ENCODE data around the gene LAMA1. TPM values are rescaled to one million over a fixed set of nuclear protein-coding genes. Genes with fewer than 3 reads are reported as not detected.
"Not testable (repeated sequence)": the region's sequence is repeated elsewhere in the genome, so short reads cannot be mapped to it uniquely, and the experiment has no call there.

Gene LAMA1
- total RNA-seq, 2 experiments from 2014 or later: not detected

DNA sequence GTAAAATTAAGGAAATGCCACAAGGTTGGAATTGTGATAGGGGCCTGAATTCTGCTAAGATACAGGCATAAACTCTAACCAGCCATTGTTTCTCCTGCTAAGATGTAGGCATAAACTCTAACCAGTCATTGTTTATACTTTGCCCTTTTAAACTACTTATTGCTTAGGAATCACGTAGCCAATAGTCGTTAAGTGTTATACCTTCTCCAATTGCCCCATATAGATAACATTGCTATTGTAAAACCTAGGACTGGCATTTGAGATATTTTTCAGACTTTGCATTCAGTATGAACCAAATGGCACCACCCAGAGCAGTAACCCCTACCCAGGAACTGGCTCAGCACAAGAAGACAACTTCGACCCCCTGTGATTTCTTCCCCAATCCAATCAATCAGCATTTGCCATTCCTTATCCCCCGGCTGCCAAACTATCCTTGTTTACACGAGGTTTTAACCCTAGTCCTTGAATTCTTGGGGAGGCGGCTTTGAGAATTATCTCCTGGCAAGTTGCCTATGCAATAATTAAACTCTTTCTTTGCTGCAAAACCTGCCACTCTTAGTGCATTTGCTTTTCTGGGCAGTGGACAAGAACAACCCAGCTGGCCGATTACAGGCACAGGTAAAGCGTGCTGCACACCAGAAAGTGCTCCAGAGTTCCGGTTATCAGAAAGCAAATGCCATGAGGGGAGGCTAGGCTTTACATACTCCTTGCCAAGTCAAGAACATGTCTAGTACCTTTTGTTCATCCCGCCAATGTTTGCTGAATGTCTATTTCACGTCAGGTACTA is 167.6 kb downstream of the LAMA1 start:
- no peaks in the 10 kb centered on the region for H3K27me3 Mint-ChIP-seq (ENCODE audit: low read depth)
- no peak overlapping the region for H3K4me3 Mint-ChIP-seq
- no peaks in the 10 kb centered on the region for H3K36me3 Mint-ChIP-seq (ENCODE audit: low read depth)
- no peaks in the 10 kb centered on the region for H3K4me1 Mint-ChIP-seq (ENCODE audit: low read depth)
- ATAC-seq: no peak
- H3K9me3 Mint-ChIP-seq (ENCODE audit: insufficient read depth): peaks cover 7% of the 10 kb centered on the region
- H3K27ac Mint-ChIP-seq: no peak overlapping the region
- no peak for DNase-seq
- ChIA-PET CTCF (no interaction called here), POLR2A (no interaction called here)

DNA sequence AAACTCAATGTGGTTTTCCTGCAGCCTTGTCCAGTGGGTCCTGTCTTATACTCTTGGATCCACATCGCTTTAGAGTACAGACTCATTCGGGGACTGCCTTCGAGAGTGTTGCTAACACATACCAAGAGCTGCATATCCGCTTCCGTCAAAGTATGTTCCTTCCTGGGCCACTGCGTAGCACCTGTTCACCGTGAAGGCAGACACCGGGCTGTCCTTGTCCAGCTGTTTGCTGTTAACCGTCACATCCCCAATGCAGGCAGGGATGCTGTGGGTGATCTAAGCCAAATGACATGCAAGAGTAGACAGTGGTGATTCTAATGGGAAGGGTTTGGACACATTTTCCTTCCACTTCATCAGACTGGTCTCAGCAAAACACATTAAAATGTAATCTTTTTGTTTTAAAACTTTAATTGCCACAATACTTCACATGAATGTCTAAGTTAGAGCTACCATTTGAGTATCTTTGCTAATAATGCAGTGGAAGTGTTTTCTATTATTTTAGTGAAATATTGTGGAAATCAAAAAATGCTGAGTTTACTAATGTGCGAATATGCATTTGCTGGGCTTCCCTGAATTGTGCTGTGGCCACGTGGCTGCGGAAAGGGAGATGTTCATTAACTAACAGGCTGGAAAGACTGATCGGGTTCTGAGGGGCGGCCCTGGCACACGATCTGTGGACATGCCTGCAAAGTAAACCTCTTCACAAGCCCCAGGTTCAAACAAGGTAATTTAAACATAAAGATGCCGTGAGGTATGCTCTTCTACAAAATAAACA is 169.1 kb downstream of the LAMA1 start:
- H3K27me3 Mint-ChIP-seq (ENCODE audit: low read depth): no peaks in the 10 kb centered on the region
- DNase-seq (no peak), ATAC-seq (no peak)
- no peaks in the 10 kb centered on the region for H3K36me3 Mint-ChIP-seq (ENCODE audit: low read depth)
- CTCF ChIA-PET: no interaction called here
- no peak overlapping the region for H3K4me3 Mint-ChIP-seq
- H3K4me1 Mint-ChIP-seq (ENCODE audit: low read depth): no peaks in the 10 kb centered on the region
- POLR2A ChIA-PET: no interaction called here
- peaks cover 7% of the 10 kb centered on the region for H3K9me3 Mint-ChIP-seq (ENCODE audit: insufficient read depth)
- H3K27ac Mint-ChIP-seq: no peak overlapping the region

DNA sequence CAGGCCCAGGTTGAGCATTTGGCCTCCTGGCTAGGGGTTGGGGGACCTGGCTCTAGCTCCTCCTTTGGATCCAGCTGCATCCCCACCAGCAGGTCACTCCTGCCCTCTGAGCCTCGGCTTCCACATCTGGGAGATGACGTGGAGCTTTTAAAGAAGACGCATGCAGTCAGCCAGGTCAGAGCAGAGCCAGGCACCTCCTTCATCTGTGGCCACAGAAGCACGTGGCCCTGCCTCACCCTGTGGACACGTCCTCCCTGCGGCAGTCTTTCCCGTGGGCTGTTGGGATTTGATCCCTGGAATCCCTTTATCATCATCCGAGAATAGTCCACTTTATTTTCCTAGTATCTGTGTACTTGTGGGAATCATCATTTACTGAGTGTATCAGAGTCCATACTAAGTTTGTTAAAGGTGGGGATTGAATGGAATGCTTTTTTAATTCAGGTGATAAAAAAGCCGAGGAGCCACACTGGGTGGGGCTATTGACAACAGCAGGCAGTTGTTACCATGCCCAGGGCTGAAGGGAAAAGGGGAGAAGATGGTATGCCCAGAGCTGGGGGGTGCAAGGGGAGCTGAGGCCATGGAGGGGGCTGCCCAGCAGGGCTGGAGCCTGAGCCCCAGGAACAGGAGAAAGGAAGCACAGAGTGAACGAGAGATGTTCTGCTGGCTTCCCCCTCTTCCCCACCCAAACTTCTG is 170.1 kb downstream of the LAMA1 start:
- DNase-seq (no peak), ATAC-seq (no peak)
- POLR2A ChIA-PET: no interaction called here
- H3K27me3 Mint-ChIP-seq (ENCODE audit: low read depth): no peaks in the 10 kb centered on the region
- CTCF ChIA-PET: no interaction called here
- H3K27ac Mint-ChIP-seq: no peak overlapping the region
- H3K4me1 Mint-ChIP-seq (ENCODE audit: low read depth): no peaks in the 10 kb centered on the region
- H3K9me3 Mint-ChIP-seq (ENCODE audit: insufficient read depth): peaks cover 7% of the 10 kb centered on the region
- no peak overlapping the region for H3K4me3 Mint-ChIP-seq
- H3K36me3 Mint-ChIP-seq (ENCODE audit: low read depth): no peaks in the 10 kb centered on the region

DNA sequence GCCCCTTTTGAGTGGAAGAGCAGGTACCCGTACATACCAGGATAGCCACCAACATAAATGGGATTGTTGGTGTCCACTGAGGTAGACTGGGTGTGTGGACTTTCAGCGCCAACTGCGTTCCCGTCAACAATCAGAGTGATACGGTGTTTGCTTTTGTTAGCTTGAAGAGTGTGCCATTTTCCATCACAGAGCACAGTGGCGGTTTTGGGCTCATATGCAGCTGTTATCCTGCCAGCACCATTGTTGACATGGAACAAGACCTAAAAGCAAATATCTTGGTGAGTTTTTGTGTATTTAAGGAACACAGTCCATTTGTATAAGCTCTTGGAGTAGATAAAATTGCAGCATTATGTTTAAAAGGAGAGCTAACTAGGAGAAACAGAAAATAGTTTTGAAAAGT is 174.5 kb downstream of the LAMA1 start:
- ATAC-seq (no peak), DNase-seq (no peak)
- Mint-ChIP-seq H3K27me3 (ENCODE audit: low read depth) (no peaks in the 10 kb centered on the region), H3K27ac (no peak overlapping the region), H3K9me3 (ENCODE audit: insufficient read depth) (peaks cover 7% of the 10 kb centered on the region), H3K36me3 (ENCODE audit: low read depth) (no peaks in the 10 kb centered on the region), H3K4me3 (no peak overlapping the region), H3K4me1 (ENCODE audit: low read depth) (no peaks in the 10 kb centered on the region)
- CTCF ChIA-PET: no interaction called here
- POLR2A ChIA-PET: no interaction called here

DNA sequence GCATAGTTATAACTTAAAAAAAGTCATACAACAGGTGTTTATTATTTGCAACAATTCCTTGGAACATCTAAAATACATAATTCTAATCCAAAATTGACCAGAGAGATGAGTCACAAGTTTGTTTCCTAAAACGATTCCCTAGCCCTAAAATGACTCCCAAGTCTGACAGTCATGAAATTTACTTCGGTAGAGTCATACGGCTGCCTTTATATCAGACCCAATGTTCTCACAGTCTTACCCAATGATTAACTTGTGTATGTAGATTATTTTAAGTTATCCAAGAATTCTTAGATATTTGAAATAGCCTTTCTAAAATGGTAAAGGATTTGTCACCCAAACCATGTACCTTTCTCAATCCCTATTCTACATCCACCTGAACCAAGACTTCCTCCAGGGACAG is 174.9 kb downstream of the LAMA1 start:
- Mint-ChIP-seq H3K4me3 (no peak overlapping the region), H3K9me3 (ENCODE audit: insufficient read depth) (peaks cover 7% of the 10 kb centered on the region), H3K36me3 (ENCODE audit: low read depth) (no peaks in the 10 kb centered on the region), H3K4me1 (ENCODE audit: low read depth) (no peaks in the 10 kb centered on the region), H3K27ac (no peak overlapping the region), H3K27me3 (ENCODE audit: low read depth) (no peaks in the 10 kb centered on the region)
- ATAC-seq (no peak), DNase-seq (no peak)
- ChIA-PET CTCF (no interaction called here), POLR2A (no interaction called here)

DNA sequence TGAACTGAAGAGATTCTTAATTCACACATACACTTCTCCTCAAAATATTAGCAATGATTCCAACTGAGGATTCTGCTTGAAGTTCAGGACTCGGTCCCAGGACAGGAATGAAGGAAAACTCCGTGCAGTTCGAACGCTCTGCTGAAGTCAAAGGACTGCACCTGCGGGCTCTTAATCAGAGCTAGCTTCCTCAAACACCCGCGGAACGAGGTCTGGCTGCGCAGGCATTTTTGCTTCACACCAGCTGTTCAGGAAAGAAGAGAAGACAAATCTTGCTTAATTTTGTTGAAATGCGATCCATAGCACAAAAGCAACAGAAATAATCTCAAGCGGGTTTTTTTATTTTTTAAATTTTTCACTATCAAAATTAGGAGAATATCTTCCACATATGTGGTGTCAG is 175.6 kb downstream of the LAMA1 start:
- no peaks in the 10 kb centered on the region for H3K27me3 Mint-ChIP-seq (ENCODE audit: low read depth)
- no peak overlapping the region for H3K27ac Mint-ChIP-seq
- ChIA-PET CTCF (no interaction called here), POLR2A (no interaction called here)
- no peaks in the 10 kb centered on the region for H3K4me1 Mint-ChIP-seq (ENCODE audit: low read depth)
- DNase-seq (no peak), ATAC-seq (no peak)
- H3K4me3 Mint-ChIP-seq: no peak overlapping the region
- H3K36me3 Mint-ChIP-seq (ENCODE audit: low read depth): no peaks in the 10 kb centered on the region
- peaks cover 7% of the 10 kb centered on the region for H3K9me3 Mint-ChIP-seq (ENCODE audit: insufficient read depth)

DNA sequence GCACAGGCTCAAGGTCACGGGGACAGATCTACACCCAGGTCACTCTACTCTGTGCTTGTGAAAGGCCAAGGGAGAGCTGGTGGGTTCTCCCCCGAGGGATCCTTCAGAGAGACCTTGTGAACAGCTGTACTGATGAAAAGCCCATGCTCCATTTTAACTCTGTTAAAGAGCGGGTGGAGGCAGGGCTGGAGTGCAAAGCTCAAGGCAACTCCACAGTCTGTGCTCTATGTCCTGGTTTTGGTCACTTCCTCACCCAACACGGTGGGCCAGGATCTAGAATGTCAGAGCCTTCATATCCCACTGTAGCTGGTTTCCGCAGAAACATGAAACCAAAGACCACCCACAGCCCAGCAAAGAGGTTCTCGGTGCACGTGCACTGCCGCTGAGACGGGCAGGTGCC is 177.1 kb downstream of the LAMA1 start:
- DNase-seq (no peak), ATAC-seq (no peak)
- H3K27me3 Mint-ChIP-seq (ENCODE audit: low read depth): no peaks in the 10 kb centered on the region
- no peaks in the 10 kb centered on the region for H3K36me3 Mint-ChIP-seq (ENCODE audit: low read depth)
- peaks cover 7% of the 10 kb centered on the region for H3K9me3 Mint-ChIP-seq (ENCODE audit: insufficient read depth)
- no peak overlapping the region for H3K4me3 Mint-ChIP-seq
- no peaks in the 10 kb centered on the region for H3K4me1 Mint-ChIP-seq (ENCODE audit: low read depth)
- H3K27ac Mint-ChIP-seq: no peak overlapping the region
- POLR2A ChIA-PET: no interaction called here
- CTCF ChIA-PET: no interaction called here

DNA sequence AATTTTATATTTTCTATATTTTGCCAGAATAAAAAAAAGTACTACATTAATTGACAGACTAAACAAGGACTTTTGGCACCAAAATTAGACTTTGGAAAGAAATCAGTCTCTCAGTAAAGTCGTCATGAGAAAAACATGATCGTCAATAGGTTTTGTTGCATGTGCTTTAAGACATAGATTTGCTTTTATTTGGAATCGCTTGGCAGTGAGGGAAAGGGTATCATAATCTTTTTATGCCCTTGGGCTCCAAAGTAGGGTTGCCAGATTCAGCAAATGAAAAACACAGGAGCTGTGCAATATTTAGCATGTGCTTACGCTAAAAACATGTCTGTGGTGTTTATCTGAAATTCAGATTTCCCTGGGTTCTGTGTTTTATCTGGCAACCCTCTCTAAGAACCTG is 177.6 kb downstream of the LAMA1 start:
- no peaks in the 10 kb centered on the region for H3K4me1 Mint-ChIP-seq (ENCODE audit: low read depth)
- H3K4me3 Mint-ChIP-seq: no peak overlapping the region
- DNase-seq: no peak
- H3K9me3 Mint-ChIP-seq (ENCODE audit: insufficient read depth): peaks cover 7% of the 10 kb centered on the region
- CTCF ChIA-PET: no interaction called here
- ATAC-seq: no peak
- no peak overlapping the region for H3K27ac Mint-ChIP-seq
- H3K27me3 Mint-ChIP-seq (ENCODE audit: low read depth): no peaks in the 10 kb centered on the region
- POLR2A ChIA-PET: no interaction called here
- no peaks in the 10 kb centered on the region for H3K36me3 Mint-ChIP-seq (ENCODE audit: low read depth)

DNA sequence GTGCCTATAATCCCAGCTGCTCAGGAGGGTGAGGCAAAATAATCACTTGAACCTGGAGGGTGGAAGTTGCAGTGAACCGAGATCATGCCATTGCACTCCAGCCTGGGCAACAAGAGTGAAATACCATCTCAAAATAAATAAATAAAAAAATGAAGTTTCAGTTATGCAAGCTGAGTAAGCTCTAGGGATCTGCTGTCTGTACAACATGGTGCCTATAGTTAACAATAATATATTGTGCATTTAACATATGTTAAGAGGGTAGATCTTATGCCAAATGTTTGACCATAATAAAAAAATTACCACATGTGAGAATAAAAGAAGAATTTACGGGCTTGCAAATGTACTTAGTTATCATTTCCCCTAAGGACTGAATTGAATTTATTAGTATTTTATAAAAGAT is 179.2 kb downstream of the LAMA1 start:
- POLR2A ChIA-PET; CTCF ChIA-PET; H3K27ac Mint-ChIP-seq; H3K4me1 Mint-ChIP-seq (ENCODE audit: low read depth); H3K9me3 Mint-ChIP-seq (ENCODE audit: insufficient read depth); DNase-seq; ATAC-seq; H3K36me3 Mint-ChIP-seq (ENCODE audit: low read depth); H3K4me3 Mint-ChIP-seq; H3K27me3 Mint-ChIP-seq (ENCODE audit: low read depth): not testable (repeated sequence)

DNA sequence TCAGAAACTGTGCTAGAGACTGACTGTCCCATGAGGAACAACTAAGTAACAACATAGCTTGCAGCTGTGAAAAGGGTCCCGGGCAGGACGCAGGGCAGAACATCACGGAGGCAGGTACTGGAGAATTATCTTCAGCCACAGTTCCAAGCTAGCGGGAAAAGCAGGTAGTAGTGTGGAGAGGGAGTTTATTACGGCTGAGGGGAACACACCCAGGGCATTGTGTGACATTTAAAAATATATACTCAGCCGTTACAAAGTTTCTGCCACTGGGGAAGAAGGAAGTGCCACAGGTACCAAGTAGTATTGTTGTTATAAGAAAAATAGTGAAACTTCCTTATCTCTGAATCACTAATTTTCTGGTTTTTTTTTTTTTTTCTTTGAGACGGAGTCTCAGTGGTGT is 179.6 kb downstream of the LAMA1 start:
- Mint-ChIP-seq H3K36me3 (ENCODE audit: low read depth) (no peaks in the 10 kb centered on the region), H3K4me3 (no peak overlapping the region), H3K4me1 (ENCODE audit: low read depth) (no peaks in the 10 kb centered on the region), H3K9me3 (ENCODE audit: insufficient read depth) (peaks cover 8% of the 10 kb centered on the region), H3K27me3 (ENCODE audit: low read depth) (no peaks in the 10 kb centered on the region), H3K27ac (no peak overlapping the region)
- DNase-seq: no peak
- ATAC-seq: no peak
- POLR2A ChIA-PET: no interaction called here
- CTCF ChIA-PET: no interaction called here

DNA sequence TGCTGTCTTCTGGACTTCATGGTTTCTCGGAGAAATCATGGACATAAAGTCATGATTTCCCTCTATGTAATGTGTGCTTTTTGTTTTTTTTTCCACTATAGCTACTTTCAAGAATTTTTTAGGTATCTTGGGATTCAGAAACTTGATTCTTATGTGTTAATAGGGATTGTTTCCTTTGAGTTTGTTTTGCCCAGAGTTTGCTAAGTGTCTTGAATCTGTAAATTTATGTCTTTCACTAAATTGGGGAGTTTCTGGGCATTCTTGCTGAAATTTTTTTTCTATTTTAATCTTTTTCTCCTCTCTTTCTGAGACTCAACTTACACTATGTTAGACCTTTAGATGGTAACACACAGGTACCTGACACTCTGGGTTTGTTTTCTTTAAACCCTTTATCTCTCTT is 182.7 kb downstream of the LAMA1 start:
- Mint-ChIP-seq H3K4me3 (no peak overlapping the region), H3K27me3 (ENCODE audit: low read depth) (no peaks in the 10 kb centered on the region), H3K27ac (no peak overlapping the region), H3K9me3 (ENCODE audit: insufficient read depth) (peaks cover 9% of the 10 kb centered on the region), H3K36me3 (ENCODE audit: low read depth) (no peaks in the 10 kb centered on the region), H3K4me1 (ENCODE audit: low read depth) (no peaks in the 10 kb centered on the region)
- CTCF ChIA-PET: interaction anchor here (0.7 kb wide), 1 partner anchor 831 kb away, joined by 3 read pairs; no protein-coding TSS in a partner anchor
- POLR2A ChIA-PET: no interaction called here
- ATAC-seq: no peak
- no peak for DNase-seq

DNA sequence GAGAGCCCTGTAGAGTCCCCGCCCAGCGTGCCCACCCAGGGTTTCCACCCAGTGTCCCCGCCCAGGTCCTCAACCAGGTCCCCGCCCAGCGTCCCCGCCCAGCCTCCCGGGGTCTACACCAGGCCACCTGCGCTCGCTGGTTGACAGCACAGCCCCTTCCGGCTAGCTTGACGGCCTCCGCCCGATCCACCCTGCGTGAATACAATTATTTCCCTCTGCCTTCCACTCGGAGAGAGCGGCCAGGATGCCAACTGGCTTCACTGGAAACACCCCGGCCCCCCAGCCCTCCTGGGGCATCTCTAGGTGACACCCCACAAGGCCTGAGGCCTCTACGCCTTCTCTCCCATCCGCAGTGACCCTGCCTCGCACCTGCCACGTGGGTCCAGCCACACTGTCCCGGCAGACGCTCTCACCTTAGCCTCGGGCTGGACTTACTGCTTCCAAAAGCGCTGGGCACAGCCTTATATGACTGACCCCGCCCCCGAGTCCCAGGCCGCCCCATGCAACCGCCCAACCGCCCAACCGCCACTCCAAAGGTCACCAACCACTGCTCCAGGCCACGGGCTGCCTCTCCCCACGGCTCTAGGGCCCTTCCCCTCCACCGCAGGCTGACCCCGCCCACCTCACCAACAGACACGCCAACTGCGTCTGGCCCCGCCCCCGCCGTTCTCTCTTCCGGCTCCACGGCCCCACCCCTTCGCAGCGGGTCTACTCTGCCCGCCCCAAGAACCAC is 188.1 kb downstream of the LAMA1 start:
- ChIA-PET POLR2A (no interaction called here), CTCF (no interaction called here)
- ATAC-seq (no peak), DNase-seq (no peak)
- H3K36me3 Mint-ChIP-seq (ENCODE audit: low read depth): no peaks in the 10 kb centered on the region
- H3K4me3 Mint-ChIP-seq: no peak overlapping the region
- no peaks in the 10 kb centered on the region for H3K4me1 Mint-ChIP-seq (ENCODE audit: low read depth)
- H3K9me3 Mint-ChIP-seq (ENCODE audit: insufficient read depth): peaks cover 11% of the 10 kb centered on the region
- no peak overlapping the region for H3K27ac Mint-ChIP-seq
- no peaks in the 10 kb centered on the region for H3K27me3 Mint-ChIP-seq (ENCODE audit: low read depth)
